Dermis microvascular lymphatic vessel endothelial cell (primary cell): ENCODE results near the gene ATP4B. TPM values are rescaled to one million over a fixed set of nuclear protein-coding genes. Genes with fewer than 3 reads are reported as not detected.
A peak's percentile ranks its signal among the peaks of the same experiment; 100 is the strongest.

ENCODE experiments used
- DNase-seq, 2 donors: peaks; one replicate each; pipeline versions ENCODE4 v3.0.0 to v3.0.0-alpha.2; 2010; ENCODE audit warnings: low read depth in 2 of 2
- total RNA-seq: library from RNA; depleted of rRNA; stranded (reverse); fragments of >200 nt; gene quantifications from 2 replicates; pipeline ENCODE4 v1.2.1, GENCODE V29; 2014

Gene ATP4B
- total RNA-seq, 1 donor from 2014 or later: not detected

GRCh38 chr13:113656831-113657671 lies 947 bp downstream of the ATP4B start:
- no peak for DNase-seq

GRCh38 chr13:113656003-113656588 lies 1.9 kb downstream of the ATP4B start:
- DNase-seq: no peak

- DNase-seq: no peak
Measured at GRCh38 chr13:113655346-113656002, 2.5 kb downstream of the ATP4B start.

- no peak for DNase-seq
Measured at GRCh38 chr13:113654591-113655345, 3.2 kb downstream of the ATP4B start.

GRCh38 chr13:113654175-113654560 lies 3.8 kb downstream of the ATP4B start:
- peak; percentile 55 to 65 for DNase-seq

GRCh38 chr13:113653264-113654174 lies 4.5 kb downstream of the ATP4B start:
- DNase-seq: peak; percentile 45 to 75

GRCh38 chr13:113652404-113653263 lies 5.4 kb downstream of the ATP4B start:
- no peak for DNase-seq

- no peak for DNase-seq
Measured at GRCh38 chr13:113651511-113652403, 6.2 kb downstream of the ATP4B start.

- DNase-seq: no peak
Measured at GRCh38 chr13:113650731-113651148, 7.3 kb downstream of the ATP4B start.

GRCh38 chr13:113650275-113650674 lies 7.7 kb downstream of the ATP4B start:
- no peak for DNase-seq

- no peak for DNase-seq
Measured at GRCh38 chr13:113649212-113649611, 8.8 kb downstream of the ATP4B start.

GRCh38 chr13:113648216-113648610 lies 9.8 kb downstream of the ATP4B start:
- no peak for DNase-seq

- DNase-seq: peak; percentile 31 to 46
Measured at GRCh38 chr13:113647351-113648215, 10.4 kb downstream of the ATP4B start.

- no peak for DNase-seq
Measured at GRCh38 chr13:113646921-113647340, 11.1 kb downstream of the ATP4B start.

- DNase-seq: peak in 1 of 2 donors; percentile 11
Measured at GRCh38 chr13:113646376-113646775, 11.6 kb downstream of the ATP4B start.

- DNase-seq: no peak
Measured at GRCh38 chr13:113645329-113645728, 12.7 kb downstream of the ATP4B start.

GRCh38 chr13:113644800-113645199 lies 13.2 kb downstream of the ATP4B start:
- no peak for DNase-seq

GRCh38 chr13:113643593-113643992 lies 14.4 kb downstream of the ATP4B start:
- no peak for DNase-seq
